Mammary epithelial cell (primary cell): ENCODE measurements around the gene RPTOR.

Experiments
- EZH2 ChIP-seq: IDR thresholded peaks from 2 replicates; pipeline ENCODE4 v1.6.1; 2012; ENCODE audit warnings: low read length, inconsistent platforms, borderline replicate concordance
- TF ChIP-seq, protein P1 (sequence below), 2 donors: IDR thresholded peaks in 1 of 2; conservative IDR thresholded peaks in 1 of 2; 2 replicates each; pipeline ENCODE4 v1.5.1; 2011 to 2012; ENCODE audit warnings: inconsistent platforms in 2 of 2, low read length in 2 of 2, mild to moderate bottlenecking in 2 of 2, control low read depth in 1 of 2, low read depth in 1 of 2; ENCODE audit not compliant: insufficient read depth in 1 of 2; ENCODE audit errors: extremely low read depth in 1 of 2

- TF ChIP-seq, protein P1, sequence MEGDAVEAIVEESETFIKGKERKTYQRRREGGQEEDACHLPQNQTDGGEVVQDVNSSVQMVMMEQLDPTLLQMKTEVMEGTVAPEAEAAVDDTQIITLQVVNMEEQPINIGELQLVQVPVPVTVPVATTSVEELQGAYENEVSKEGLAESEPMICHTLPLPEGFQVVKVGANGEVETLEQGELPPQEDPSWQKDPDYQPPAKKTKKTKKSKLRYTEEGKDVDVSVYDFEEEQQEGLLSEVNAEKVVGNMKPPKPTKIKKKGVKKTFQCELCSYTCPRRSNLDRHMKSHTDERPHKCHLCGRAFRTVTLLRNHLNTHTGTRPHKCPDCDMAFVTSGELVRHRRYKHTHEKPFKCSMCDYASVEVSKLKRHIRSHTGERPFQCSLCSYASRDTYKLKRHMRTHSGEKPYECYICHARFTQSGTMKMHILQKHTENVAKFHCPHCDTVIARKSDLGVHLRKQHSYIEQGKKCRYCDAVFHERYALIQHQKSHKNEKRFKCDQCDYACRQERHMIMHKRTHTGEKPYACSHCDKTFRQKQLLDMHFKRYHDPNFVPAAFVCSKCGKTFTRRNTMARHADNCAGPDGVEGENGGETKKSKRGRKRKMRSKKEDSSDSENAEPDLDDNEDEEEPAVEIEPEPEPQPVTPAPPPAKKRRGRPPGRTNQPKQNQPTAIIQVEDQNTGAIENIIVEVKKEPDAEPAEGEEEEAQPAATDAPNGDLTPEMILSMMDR (conservative IDR thresholded peaks at IDR 0.05 in 1 of 2, IDR thresholded peaks at IDR 0.05 in 1 of 2; ENCODE audit: extremely low read depth in 1 of 2, insufficient read depth in 1 of 2, low read depth in 1 of 2, low read length in 2 of 2): no peak
- no peak for TF ChIP-seq EZH2
These were observed at the start of gene RPTOR for GRCh38 chr17:80544655-80545498.
